BLaER1 (cell line): ENCODE results near the gene LILRA6.
"Not testable (repeated sequence)": the region's sequence is repeated elsewhere in the genome, so short reads cannot be mapped to it uniquely, and the experiment has no call there.

Source experiments
- H3K27ac ChIP-seq: shearing (Covaris generic); formaldehyde crosslinking; 2 replicates; pipeline ENCODE4 v1.8.1; 2022
- H3K27me3 ChIP-seq: shearing (Covaris generic); formaldehyde crosslinking; 2 replicates; pipeline ENCODE4 v1.8.1; 2022
- H3K36me3 ChIP-seq: shearing (Covaris generic); formaldehyde crosslinking; 2 replicates; pipeline ENCODE4 v1.8.1; 2022
- H3K4me1 ChIP-seq: shearing (Covaris generic); formaldehyde crosslinking; 2 replicates; pipeline ENCODE4 v1.8.1; 2022
- H3K4me2 ChIP-seq: shearing (Covaris generic); formaldehyde crosslinking; 2 replicates; pipeline ENCODE4 v1.8.1; 2022
- H3K4me3 ChIP-seq: shearing (Covaris generic); formaldehyde crosslinking; 2 replicates; pipeline ENCODE4 v1.8.1; 2022
- H3K9ac ChIP-seq: shearing (Covaris generic); formaldehyde crosslinking; 2 replicates; pipeline ENCODE4 v1.8.1; 2022
- H3K9me3 ChIP-seq: shearing (Covaris generic); formaldehyde crosslinking; 2 replicates; pipeline ENCODE4 v1.8.1; 2022
- H4K20me1 ChIP-seq: shearing (Covaris generic); formaldehyde crosslinking; 2 replicates; pipeline ENCODE4 v1.8.1; 2022
- Cebpa-rat ChIP-seq: shearing (Covaris generic); IDR thresholded peaks from 2 replicates; pipeline ENCODE4 v1.8.1; 2022

LILRA6 gene

DNA sequence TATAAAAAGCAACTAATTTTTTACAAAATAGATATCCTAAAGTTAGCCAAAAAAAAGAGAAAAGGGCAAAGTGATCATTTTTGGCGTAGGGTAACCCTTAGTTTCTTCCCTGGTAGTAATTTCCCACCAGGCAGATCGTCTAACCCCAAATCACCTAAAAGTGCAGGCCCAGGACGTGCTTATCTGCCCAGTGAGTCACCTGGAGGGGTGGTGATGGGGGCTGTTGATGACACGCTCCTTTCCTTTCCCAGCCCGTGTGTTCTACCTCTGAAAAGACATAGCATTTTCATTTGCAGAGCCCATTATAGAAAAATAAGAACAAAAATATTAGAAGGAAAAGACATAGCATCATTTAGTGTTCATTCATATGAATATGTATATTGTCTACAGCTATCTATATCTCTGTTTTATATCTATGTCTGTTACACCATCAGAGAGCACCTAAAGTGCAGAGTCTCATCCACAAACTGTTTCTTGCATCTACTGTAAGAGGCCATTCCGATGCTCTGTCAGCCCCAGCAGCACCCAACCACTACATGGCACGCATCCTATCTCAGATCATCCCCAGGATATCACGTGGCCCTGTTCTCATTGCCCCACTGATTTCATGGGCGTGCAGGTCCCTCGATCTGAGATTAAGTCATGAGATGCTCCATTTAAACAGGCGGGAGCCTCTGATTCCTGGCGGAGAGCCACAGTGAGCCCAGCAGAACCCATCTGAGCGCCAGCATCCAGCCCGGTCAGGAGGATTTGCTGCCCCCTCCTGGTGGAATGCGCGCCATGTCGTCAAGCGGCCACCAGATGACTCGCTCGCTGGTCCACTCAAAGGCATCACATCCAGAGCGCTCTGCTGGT, 11.3 kb downstream of the LILRA6 start:
- TF ChIP-seq Cebpa-rat: no peak
- Histone ChIP-seq H3K4me2 (no peak overlapping the region), H3K4me3 (no peak overlapping the region)

GRCh38 chr19:54230031-54230430, 12.6 kb downstream of the LILRA6 start:
- H3K4me3 ChIP-seq: no peak overlapping the region
- no peaks in the 10 kb centered on the region for H3K27me3 ChIP-seq
- H4K20me1 ChIP-seq: no peaks in the 10 kb centered on the region
- H3K9me3 ChIP-seq: peaks cover 23% of the 10 kb centered on the region
- TF ChIP-seq Cebpa-rat: no peak
- H3K4me2 ChIP-seq: no peak overlapping the region
- no peaks in the 10 kb centered on the region for H3K4me1 ChIP-seq
- H3K9ac ChIP-seq: no peak overlapping the region
- H3K36me3 ChIP-seq: no peaks in the 10 kb centered on the region
- H3K27ac ChIP-seq: no peak overlapping the region

More for the DNA sequence above, 11.3 kb downstream of the LILRA6 start:
- Histone ChIP-seq H3K27ac (no peak overlapping the region), H3K4me1 (no peaks in the 10 kb centered on the region), H3K36me3 (no peaks in the 10 kb centered on the region), H3K9me3 (peaks cover 24% of the 10 kb centered on the region), H3K27me3 (no peaks in the 10 kb centered on the region), H3K9ac (no peak overlapping the region), H4K20me1 (no peaks in the 10 kb centered on the region)

- H4K20me1 ChIP-seq: no peaks in the 10 kb centered on the region
- H3K27me3 ChIP-seq: no peaks in the 10 kb centered on the region
- H3K9me3 ChIP-seq: peaks cover 15% of the 10 kb centered on the region
- H3K4me1 ChIP-seq: no peaks in the 10 kb centered on the region
- no peak for TF ChIP-seq Cebpa-rat
- H3K9ac ChIP-seq: no peak overlapping the region
- H3K36me3 ChIP-seq: no peaks in the 10 kb centered on the region
- no peak overlapping the region for H3K4me3 ChIP-seq
- no peak overlapping the region for H3K4me2 ChIP-seq
- no peak overlapping the region for H3K27ac ChIP-seq
Observed at GRCh38 chr19:54229146-54229545, 13.4 kb downstream of the LILRA6 start.

DNA sequence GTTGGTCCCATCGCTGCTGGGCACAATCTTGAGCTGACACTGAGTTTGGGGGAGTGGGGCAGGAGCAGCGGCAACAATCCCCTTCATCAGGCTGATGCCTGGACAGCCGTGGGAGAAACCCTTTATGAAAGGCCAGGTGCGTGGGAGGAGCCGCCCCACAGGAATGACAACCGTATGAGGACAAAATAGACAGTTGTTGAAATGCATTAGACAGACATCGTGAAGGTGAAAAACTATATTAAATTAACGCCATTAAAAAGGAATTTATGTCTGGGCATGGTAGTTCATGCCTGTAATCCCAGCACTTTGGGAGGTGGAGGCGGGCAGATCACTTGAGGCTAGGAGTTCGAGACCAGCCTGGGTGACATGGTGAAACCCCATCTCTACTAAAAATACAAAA, 18.0 kb downstream of the LILRA6 start:
- H4K20me1 ChIP-seq, H3K36me3 ChIP-seq, H3K9ac ChIP-seq, H3K27me3 ChIP-seq, H3K4me2 ChIP-seq, H3K4me3 ChIP-seq, H3K27ac ChIP-seq: not testable (repeated sequence)
- Histone ChIP-seq H3K9me3 (peaks cover 11% of the 10 kb centered on the region), H3K4me1 (peaks cover 17% of the 10 kb centered on the region)

- H3K4me1 ChIP-seq: peaks cover 17% of the 10 kb centered on the region
- not testable (repeated sequence) for H3K36me3 ChIP-seq, H3K27me3 ChIP-seq, H3K4me3 ChIP-seq, H4K20me1 ChIP-seq, H3K9ac ChIP-seq, H3K4me2 ChIP-seq, H3K27ac ChIP-seq
- peaks cover 11% of the 10 kb centered on the region for H3K9me3 ChIP-seq
Observed at GRCh38 chr19:54223937-54224281, 18.7 kb downstream of the LILRA6 start.

DNA sequence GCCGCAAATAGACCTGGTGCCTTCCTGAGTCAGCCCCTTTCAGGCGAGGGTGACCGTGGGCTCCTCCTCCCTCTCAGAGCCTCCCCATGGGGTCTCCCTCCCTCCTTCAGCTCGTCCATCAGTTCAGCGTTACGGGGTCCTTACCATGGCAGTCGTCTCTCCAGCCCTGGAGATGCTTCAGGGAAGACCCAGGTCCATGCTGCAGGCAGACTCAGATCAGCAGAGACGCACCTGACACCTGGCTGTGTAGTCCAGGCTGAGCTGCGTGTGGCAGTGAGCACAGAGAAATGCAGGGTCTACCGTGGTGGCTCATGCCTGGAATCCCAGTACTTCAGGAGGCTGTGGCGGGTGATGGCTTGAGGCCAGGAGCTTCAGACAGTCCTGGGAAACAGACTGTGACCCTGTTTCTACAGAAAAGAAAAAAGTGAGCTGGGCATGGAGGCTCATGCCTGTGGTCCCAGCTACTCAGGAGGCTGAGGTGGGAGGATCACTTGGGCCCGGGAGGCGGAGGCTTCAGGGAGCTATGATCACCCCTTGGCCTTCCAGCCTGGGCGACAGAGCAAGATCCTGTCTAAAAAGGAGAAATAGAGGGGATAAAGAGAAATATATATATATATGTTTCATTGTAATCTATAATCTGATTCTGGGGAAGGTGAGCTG, 19.2 kb downstream of the LILRA6 start:
- not testable (repeated sequence) for H3K4me3 ChIP-seq, H3K9me3 ChIP-seq, H3K27ac ChIP-seq, H3K27me3 ChIP-seq, H3K9ac ChIP-seq, H4K20me1 ChIP-seq
- Histone ChIP-seq H3K36me3 (peaks cover 12% of the 10 kb centered on the region), H3K4me1 (peaks cover 17% of the 10 kb centered on the region), H3K4me2 (peak overlapping the region; percentile 74)

- not testable (repeated sequence) for H3K9ac ChIP-seq, H4K20me1 ChIP-seq, H3K9me3 ChIP-seq, H3K4me3 ChIP-seq, H3K27ac ChIP-seq, H3K27me3 ChIP-seq
- Histone ChIP-seq H3K4me2 (peak within 1 kb of the TSS; percentile 74), H3K36me3 (peaks cover 18% of the 10 kb centered on the region), H3K4me1 (peaks cover 17% of the 10 kb centered on the region)
Observed at GRCh38 chr19:54222474-54223276, 19.9 kb downstream of the LILRA6 start, which contains the start of gene LILRB3. Gene LILRB3, minus strand, starts transcription at chr19:54223007. Its CDS starts 31 bp downstream, at chr19:54222976.

DNA sequence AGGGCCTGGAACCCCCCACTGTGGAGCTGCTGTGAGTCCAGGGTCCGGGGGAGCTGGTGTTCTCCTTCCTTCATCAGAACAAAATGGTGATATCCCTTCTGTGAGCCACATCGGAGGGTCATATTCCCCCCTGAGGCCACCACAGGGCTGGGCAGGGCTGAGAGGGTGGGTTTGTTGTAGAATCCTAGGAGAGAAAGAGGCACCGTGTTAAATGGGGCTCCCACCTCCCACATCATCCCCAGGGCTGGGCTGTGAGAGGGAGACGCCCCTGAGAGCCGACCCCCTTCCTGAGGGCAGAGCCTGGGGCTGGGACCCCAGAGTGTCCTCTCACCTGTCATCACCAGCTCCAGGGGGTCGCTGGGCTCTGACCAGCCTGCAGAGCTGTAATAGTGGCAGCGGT, 20.6 kb downstream of the LILRA6 start:
- not testable (repeated sequence) for H3K27me3 ChIP-seq, H3K9ac ChIP-seq, H3K4me3 ChIP-seq, H3K9me3 ChIP-seq, H4K20me1 ChIP-seq, H3K27ac ChIP-seq, H3K4me2 ChIP-seq
- H3K36me3 ChIP-seq: peaks cover 19% of the 10 kb centered on the region
- H3K4me1 ChIP-seq: peaks cover 17% of the 10 kb centered on the region

- not testable (repeated sequence) for H4K20me1 ChIP-seq, H3K27me3 ChIP-seq, H3K4me2 ChIP-seq, H3K9me3 ChIP-seq, H3K27ac ChIP-seq, H3K4me3 ChIP-seq, H3K9ac ChIP-seq
- H3K36me3 ChIP-seq: peaks cover 37% of the 10 kb centered on the region
- peaks cover 17% of the 10 kb centered on the region for H3K4me1 ChIP-seq
Observed at GRCh38 chr19:54219702-54220101, 22.9 kb downstream of the LILRA6 start.
